DND-41 (cell line): ENCODE data around the gene CEP112.

Experiments used
- CTCF ChIP-seq: IDR thresholded peaks from 2 replicates; pipeline ENCODE4 v1.5.1; 2012; ENCODE audit warnings: borderline replicate concordance, low read length, moderate library complexity, mild to moderate bottlenecking; ENCODE audit not compliant: poor library complexity, severe bottlenecking; ENCODE audit errors: extremely low read depth
- EZH2 ChIP-seq: IDR thresholded peaks from 3 replicates; pipeline ENCODE4 v1.6.1; 2012; ENCODE audit warnings: borderline replicate concordance, low read depth, mild to moderate bottlenecking, moderate library complexity, low read length, inconsistent platforms; ENCODE audit not compliant: severe bottlenecking

- peak; percentile 28 for TF ChIP-seq CTCF
- no peak for TF ChIP-seq EZH2
Observed at GRCh38 chr17:65941356-65941899, 250.5 kb downstream of the CEP112 start.
